ENCODE data around the gene AOC2.

DNA sequence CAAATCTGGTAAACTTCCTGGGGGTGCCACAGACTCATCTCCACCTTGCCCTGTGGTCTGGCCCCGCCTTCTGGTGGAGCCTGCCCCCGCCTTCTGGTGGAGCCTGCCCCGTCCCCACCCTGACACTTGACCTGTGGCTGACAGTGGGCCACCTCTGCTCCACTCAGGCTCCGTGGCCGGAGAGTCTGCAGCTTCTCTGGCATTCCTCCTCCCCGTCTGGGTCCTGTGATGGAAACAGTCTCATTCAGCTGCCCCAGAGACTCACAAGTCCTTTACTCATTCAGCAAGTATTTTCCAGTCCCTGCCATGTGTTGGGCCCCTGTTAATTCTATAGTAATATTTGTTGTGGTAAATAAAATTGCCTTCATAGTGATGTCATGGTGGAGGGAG, 35.2 kb downstream of the AOC2 start:
- TF ChIP-seq POLR2A (IDR thresholded peaks at IDR 0.05; ENCODE audit: low read depth, low read length) = no peak
- TF ChIP-seq POLR2AphosphoS5 (IDR thresholded peaks at IDR 0.05; ENCODE audit: low read depth, low read length) = no peak
